Epithelial cell of prostate (primary cell): ENCODE data around the gene GALNT17.

Experiments
- DNase-seq: peaks from one replicate; pipeline ENCODE4 v3.0.0-alpha.2; 2011; ENCODE audit warnings: low read depth, low spot score
- H3K27ac ChIP-seq: fragments of 450-650 bp; 2 replicates; pipeline ENCODE4 v1.5.1; 2017; ENCODE audit warnings: mild to moderate bottlenecking

The GALNT17 gene

DNA sequence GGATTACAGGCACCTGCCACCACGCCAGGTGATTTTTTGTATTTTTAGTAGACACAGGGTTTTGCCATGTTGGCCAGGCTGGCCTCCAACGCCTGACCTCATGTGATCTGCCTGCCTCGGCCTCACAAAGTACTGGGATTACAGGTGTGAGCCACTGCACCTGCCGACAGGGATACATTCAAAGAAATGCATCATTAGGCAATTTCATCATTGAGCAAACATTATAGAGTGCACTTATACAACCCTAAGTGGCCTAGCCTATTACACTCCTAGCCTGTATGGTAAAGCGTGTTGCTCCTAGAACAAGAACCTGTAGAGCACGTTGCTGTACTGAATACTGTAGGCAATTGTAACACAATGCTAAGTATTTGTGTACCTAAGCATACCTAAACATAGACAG lies 350.3 kb downstream of the GALNT17 start:
- DNase-seq, result no peak
- H3K27ac ChIP-seq, result no peak overlapping the region

DNA sequence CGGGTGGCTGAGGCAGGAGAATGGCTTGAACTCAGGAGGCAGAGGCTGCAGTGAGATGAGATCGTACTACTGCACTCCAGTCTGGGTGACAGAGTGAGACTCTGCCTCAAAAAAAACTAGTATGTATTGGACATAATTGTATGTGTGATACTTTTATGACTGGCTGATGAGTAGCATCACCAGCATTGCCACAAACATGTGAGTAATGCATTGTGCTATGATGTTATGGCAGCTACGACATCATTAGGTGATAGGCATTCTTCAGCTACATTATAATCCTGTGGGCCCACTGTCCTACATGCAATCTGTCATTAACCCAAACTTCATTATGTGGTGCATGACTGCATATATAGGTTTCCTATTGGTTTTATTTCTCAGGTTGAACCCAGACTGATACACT lies 352.4 kb downstream of the GALNT17 start:
- no peak overlapping the region for H3K27ac ChIP-seq
- no peak for DNase-seq

DNA sequence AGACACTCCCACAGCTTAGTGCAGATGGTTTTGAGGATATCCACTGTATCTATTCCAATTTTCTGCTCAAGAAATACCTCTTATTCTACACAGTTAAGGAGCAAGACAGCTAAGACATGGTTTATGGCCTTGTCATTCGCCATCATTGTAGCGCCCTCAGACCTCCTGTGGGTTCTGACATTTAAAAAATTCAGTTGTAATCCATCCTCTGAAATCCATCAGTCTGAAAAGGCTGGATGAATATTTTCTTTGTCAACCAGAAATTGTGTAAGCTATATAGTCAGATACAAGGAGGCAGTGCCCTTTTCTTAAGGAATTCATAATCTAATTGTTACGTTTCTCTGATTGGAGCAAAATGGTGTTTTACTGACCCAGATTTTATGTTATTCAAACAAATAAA lies 353.6 kb downstream of the GALNT17 start:
- DNase-seq, result no peak
- H3K27ac ChIP-seq, result no peak overlapping the region

GRCh38 chr7:71486414-71486813 lies 354.5 kb downstream of the GALNT17 start:
- H3K27ac ChIP-seq, result no peak overlapping the region
- no peak for DNase-seq

GRCh38 chr7:71486856-71487628 lies 355.1 kb downstream of the GALNT17 start:
- DNase-seq, result no peak
- H3K27ac ChIP-seq, result no peak overlapping the region

- H3K27ac ChIP-seq, result no peak overlapping the region
- DNase-seq, result no peak
These were observed 356.4 kb downstream of the GALNT17 start for GRCh38 chr7:71488308-71488707.

GRCh38 chr7:71491336-71491735 lies 359.4 kb downstream of the GALNT17 start:
- no peak for DNase-seq

GRCh38 chr7:71495828-71496227 lies 363.9 kb downstream of the GALNT17 start:
- DNase-seq, result no peak

More at GRCh38 chr7:71491336-71491735, 359.4 kb downstream of the GALNT17 start:
- no peak overlapping the region for H3K27ac ChIP-seq

DNA sequence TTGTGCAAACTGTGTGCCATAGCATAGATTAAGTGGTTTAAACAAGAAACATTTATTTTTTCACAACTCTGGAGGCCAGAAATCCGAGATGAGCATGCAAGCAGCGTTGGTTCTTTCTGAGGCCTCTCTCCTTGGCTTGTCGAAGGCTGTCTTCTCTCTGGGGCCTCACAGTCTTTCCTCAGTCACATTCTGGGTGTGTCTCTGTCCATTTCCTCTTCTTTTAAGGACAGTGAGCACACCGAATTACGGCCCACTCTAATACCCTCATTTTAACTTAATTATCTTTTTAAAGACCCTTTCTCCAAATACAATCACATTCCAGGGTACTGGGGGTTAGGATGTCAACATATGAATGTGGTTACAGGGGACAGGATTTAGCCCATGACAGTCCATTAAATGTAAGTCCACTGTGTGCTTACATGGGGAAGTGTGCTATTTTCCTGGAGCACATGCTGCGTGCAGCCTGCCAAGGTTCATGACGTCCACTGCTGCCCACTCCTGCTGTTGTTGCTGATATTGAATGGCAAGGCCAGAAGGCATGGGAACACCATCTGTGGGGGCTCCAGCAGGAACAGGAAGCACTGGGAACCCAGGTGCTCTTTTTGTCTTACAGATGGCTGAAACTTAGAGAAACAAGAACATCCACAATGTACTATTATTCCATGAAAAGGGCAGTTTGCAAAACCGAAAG lies 365.5 kb downstream of the GALNT17 start:
- H3K27ac ChIP-seq, result no peak overlapping the region
- DNase-seq, result no peak

More at GRCh38 chr7:71495828-71496227, 363.9 kb downstream of the GALNT17 start:
- H3K27ac ChIP-seq, result no peak overlapping the region

DNA sequence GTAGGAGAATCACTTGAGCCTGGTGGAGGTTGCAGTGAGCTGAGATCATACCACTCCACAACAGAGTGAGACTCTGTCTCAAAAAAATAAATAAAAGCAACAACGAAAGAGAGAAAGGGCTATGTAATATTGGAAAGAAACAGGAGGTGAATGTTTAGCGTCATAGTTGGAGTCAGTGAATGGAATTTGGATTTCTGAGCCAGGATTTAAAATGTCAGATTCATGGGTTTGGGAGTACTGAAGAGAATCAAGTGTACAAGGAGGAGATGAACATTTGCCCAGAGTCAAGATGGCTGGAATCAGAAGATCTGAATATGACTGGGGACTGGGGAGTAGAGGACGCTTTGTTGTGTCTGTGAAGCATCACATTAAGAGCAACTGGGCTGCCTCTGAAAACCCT lies 366.4 kb downstream of the GALNT17 start:
- DNase-seq, result no peak
- H3K27ac ChIP-seq, result no peak overlapping the region

DNA sequence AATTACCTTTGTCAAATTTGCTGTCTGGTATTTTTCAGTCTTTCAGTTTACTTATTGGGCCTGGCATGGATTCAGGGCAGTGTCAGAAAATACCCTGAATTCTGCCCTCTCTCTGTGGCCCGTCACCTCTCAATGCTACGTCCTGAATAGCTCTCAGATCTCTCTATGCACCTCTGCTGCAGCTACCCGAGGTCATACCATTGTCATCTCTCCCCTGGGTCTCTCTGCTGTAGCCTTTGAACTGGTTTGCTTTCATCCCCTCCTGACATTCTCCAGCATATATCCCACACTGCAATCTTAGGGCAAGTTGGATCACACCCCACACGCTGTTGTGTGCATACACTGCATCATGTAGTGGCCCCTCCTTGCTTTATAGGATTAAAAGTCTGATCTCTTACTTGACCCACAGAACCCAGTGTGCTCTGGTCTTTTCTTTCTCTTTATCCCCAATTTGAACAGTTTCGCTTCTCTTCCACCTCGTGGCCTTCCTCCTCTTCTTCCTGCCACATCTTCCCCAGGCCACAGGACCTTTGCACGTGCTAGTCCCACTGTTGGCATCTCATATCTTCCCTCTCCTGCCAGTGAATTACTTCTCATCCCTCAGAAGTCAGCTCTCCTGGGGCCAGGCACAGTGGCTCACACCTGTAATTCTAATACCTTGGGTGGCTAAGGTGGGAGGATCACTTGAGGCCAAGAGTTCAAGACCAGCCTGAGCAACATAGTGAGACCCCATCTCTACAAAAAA lies 372.9 kb downstream of the GALNT17 start:
- no peak overlapping the region for H3K27ac ChIP-seq
- DNase-seq, result no peak

DNA sequence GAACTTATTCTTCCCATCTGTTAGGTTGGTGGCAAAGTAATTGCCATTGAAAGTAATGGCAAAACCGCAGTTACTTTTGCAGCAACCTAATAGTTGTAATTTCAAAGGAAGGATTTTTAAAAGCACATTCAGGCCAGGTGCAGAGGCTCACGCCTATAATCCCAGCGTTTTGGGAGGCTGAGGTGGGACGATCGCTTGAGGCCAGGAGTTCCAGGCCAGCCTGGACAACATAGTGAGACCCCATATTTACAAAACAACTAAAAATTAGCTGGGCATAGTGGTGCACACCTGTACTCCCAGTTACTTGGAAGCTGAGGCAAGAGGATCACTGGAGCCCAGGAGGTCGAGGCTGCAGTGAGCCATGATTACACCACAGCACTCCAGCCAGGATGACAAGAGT lies 374.9 kb downstream of the GALNT17 start:
- DNase-seq, result no peak
- no peak overlapping the region for H3K27ac ChIP-seq

DNA sequence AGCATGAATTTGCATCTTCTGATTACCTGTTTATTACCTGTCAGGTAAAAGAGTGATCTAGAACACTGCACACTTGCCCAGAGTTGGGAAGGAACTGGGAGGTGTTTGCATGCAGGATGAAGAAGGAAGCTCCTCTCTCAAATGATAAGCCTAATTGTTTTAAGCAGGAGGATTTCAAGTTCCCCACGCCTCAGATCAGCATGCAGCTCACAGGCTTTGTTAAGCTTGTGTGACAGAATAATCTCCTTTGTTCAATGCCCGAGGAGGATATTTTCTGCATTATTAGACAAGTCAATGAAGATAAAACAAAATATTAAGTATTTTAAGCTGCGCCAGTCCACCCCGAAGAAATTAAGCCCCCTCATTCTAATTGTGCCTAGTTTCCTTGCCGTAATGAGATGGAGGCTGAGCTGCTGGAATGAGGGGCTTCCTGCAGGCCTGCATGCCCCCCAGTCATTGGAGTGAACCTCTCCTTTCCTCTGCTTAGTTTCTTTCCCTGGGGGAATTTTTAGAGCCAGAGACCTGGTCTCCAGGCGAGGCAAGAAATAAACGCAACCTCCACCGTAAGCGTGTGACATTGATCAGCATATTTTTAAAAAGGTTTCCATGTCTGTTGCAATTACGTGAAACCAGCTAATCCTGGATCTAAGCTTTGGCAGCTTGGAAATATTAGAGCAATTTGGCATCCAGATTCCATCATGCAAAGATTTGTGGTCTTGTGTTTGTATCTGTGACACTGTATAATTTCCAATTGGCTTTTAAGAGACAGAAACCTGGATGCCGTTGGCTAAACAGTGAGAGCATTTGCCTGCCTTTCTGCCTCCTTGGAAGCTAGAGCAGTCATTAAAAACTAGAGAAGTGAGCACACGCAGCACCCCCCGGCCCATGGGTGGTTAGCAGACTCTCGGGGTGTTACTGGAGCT lies 376.0 kb downstream of the GALNT17 start:
- no peak overlapping the region for H3K27ac ChIP-seq
- no peak for DNase-seq

- no peak overlapping the region for H3K27ac ChIP-seq
- no peak for DNase-seq
These were observed 377.4 kb downstream of the GALNT17 start for GRCh38 chr7:71509381-71509780.

- no peak overlapping the region for H3K27ac ChIP-seq
- DNase-seq, result no peak
These were observed 379.4 kb downstream of the GALNT17 start for GRCh38 chr7:71511361-71511807.

- no peak for DNase-seq
- H3K27ac ChIP-seq, result no peak overlapping the region
These were observed 386.2 kb downstream of the GALNT17 start for GRCh38 chr7:71517940-71518699.

DNA sequence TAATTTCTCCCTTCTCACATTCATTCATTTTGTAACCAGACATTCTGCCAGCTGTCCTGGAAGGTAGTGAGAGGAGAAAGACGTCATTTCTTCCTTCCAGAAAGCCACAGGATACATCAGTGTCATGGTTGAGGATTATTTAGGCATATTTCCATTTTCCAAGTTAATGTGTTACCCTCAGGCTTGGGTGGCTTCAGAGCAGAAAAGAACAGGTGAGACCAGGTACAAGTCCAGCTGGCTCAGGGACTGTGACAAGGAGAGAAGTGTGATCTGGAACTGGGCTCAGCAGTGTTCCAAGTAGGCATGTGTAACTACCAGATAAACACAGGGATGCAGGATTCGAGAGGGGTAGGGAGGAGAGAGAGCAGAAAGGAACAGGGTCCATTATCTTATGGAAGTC lies 386.9 kb downstream of the GALNT17 start:
- no peak for DNase-seq
- H3K27ac ChIP-seq, result no peak overlapping the region

GRCh38 chr7:71521506-71521905 lies 389.6 kb downstream of the GALNT17 start:
- H3K27ac ChIP-seq, result no peak overlapping the region
- DNase-seq, result no peak

DNA sequence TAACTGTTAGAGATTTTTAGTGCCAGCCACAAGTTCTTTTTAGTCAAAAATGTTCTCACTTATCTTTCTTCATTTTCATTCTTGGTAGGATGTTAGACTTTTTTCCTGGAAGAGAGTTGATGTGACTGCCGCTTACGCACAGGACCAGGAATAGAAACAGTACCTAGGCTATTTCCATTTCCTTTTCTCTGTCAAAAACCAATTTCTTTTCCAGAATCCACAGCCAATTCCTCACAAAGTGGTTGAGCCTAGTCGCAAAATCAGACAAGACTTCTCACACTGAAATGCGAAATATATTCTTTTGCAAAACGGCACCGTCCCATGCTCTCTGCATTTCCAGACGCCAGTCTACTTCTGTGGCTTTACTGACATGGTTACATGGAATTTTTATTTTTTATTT lies 394.2 kb downstream of the GALNT17 start:
- DNase-seq, result no peak
- H3K27ac ChIP-seq, result no peak overlapping the region
